Anterior cingulate cortex (tissue), 58 donors: ENCODE measurements around the gene ELMO1.
A peak's percentile ranks its signal among the peaks of the same experiment; 100 is the strongest.

Experiments used
- DNase-seq, 58 donors: peaks; one replicate each; lab custom pipeline; 2025; lab: John Stamatoyannopoulos, UW

The ELMO1 gene

DNA sequence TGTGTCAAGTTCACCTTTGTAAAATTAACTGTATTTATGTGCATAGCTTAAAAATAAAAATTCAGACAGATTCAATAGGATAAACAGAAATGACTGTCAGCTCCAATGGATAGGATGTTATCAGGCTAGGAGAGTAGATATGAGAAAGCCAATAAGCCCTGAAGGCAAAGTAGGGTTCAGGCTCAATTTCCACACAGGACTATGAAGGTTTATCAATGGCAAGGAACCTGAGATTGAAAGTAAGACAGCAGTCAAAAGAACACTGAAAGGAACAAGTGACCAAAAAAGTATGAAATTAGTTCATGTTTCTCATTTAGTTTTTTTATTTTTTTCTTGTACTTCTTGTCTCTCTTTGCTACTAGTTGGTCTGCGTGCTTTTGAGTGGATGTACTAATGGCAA is 121.4 kb downstream of the ELMO1 start:
- DNase-seq = no peak

DNA sequence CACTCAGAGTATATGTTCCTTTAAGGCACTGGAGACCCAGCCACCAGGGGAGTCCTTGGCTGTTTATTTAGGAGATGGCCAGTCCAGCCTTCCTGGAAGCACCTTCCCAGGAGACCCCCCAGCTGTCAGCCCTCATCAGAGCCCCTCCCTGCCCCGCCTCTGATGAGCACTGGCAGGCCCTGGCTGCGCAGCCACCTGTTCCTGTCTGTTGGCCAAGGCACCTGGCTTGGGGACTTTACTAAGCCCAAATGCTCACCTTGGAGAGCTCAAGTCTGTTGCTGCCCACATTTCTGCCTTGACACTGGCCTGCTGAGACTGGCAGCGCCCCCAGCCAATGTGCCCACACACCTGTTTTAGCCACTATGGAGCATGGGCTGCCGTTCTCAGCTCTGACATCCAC is 124.7 kb downstream of the ELMO1 start:
- no peak for DNase-seq

DNA sequence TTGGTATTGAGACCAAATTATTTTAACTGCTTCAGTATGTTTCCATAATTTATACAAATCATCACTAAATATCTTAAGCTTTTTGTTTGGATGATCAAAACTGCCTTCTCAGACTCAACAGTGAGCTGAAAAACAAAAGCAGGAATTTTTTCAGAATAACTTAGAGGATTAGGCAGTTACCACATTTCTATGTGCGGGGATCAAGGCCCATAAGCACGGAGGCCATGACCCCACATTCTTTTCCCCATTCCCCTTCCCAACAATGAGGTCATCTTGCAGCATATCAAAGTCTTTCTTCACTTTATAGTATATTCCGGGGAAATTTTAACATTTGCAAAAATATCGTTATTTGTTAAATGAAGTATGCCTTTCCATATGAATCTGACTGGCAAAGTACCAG is 125.8 kb downstream of the ELMO1 start:
- no peak for DNase-seq

DNA sequence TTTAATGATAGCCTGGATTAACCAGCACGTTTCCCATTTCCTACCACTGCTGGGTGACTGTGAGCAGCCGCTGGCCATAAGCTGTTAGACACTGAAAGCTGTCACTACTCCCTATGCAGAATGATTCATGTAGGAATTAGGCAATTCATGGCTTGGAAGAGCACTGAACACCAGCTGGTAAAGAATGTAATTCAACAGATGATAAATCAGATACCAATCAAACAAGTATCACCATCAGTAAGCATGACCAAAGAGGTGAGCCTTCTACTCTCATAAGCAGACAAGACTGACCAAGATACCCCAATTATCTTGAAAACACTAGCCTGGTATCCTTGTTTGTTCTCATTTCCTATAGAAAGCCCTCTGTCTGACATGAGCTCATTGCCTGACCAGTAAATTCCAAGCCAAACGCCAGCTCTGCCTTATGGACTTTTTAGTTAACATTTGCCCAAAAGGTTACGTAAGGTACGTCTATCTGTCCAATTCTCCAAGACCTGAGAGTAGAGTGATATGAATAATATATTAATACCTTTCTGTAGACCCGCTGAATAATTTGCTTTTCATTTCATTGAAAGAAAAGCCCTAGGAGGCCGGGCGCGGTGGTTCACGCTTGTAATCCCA is 127.7 kb downstream of the ELMO1 start:
- DNase-seq = no peak

DNA sequence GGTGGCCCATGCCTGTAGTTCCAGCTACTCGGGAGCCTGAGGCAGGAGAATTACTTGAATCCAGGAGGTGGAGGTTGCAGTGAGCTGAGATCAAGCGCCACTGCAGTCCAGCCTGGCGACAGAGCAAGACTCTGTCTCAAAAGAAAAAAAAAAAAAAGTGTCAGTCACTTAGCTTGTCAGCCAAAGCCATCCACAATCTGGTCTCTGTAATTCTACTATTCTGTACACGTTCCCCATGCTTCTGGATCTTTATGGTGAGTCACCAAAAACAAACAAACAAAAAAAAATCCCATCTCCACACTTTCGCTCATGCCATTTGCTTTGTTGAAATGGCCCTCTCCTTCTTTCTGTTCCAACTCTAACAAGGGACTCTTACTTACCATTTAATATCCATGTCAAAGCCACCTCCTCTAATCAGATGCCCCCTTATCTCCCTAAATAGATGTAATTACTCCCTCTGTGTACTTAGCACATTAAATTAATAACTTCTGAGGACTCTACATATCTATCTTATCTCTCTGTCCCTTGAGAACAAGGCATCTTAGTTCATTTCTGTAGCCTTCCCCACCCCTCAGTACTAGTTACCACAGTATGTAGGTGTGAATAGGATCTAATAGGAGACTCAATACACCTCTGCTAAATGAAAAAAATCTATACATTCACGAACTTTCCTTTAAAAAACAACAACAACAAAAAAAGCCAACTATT is 128.4 kb downstream of the ELMO1 start:
- DNase-seq = peak in 2 of 58 donors; percentile 17 to 28

DNA sequence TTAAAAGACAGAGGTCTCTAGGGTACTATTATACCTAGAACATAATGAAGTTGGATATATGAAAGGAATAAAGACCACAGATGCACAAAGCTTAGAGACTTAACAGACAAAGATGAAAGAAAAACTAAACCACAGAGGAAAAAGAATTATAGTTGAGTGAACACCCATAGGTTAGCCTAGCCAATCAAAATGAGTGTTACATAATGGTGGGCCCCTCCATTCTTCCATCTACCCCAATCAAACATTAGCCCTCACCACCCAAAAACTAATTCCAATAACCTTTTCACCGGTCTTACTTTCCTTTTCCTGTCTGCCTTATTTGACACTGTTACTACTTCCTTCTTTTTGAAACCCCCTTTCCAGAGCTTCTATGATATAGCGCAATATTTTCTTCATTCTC is 130.1 kb downstream of the ELMO1 start:
- DNase-seq = no peak

DNA sequence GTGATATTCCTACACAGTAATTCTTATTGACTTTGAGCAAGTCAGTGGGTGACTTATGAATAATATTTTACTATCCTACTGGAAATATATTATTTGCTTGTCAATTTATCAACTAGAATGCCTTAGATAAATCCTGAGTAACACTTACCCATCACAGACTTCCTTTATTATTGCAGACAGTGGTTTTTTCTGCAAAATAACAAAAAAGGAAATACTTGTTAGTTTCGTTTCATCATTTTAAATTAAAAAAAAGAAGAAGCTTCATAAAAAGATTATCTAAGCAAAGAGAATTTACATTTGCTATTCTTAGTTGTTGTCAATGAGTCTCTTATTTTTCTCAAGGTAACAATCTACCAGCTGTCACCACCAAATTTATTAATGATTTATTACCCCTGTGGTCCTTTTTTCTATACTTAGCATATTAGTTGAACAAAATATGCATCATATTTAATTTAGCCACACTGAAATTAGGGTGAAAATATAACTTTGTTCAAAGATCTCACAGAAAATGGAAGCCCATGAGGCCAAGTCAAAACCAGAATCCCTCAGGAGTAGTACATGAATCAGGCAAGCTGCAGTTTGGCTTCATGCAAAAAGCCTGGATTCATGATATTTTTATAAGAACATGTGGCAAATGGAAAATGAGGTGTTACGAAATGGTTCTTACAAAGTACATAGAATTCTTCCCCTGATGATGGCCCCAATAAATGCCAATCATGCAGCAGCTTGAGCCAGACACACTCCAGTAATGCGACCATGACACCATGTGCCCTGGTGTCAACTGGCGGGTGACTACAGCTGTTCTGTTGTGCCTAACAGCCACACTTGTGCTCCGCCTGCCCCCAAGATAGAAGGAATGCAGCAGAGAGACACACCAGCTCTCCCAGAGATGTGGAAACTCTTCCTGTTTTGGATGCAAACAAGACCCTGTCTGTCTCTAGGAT is 132.6 kb downstream of the ELMO1 start:
- DNase-seq = peak in 2 of 58 donors; percentile 11 to 13

DNA sequence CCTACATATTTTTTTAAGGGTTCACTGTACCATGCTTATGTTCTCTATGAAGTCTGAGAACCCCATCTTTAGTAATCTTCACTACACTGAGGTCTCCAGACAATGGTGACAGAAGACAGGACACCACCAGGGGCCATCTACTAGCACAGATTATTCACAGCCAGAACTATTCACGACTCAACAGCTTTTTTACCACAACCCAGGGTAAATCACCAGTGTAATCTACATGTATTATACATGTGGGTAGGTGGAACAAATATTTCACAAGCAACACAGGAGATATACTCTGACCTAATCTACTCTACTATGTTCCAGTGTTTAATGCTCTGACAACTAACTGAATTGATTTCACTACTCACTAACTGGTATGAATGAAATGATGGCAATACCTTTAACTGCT is 136.1 kb downstream of the ELMO1 start:
- DNase-seq = no peak

DNA sequence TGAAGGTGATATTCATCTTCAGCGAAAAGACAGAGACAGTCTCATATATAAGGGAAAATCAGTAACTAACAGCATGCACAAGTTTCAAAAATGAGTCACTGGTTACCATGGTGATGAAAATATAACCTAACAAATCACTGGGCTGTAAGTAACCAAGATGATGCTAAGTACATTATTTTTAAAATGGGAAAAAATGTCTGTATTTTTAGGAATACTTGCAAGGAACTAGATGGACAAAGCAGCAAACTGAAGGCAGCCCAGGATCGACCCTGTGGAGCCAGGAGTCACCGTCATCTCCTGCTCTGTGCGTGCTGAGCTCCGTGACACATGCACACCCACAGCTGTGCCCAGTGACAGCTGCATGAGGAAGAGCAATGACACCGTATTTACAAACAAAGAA is 137.3 kb downstream of the ELMO1 start:
- DNase-seq = peak in 14 of 58 donors; percentile 9 to 50 (median 34)

DNA sequence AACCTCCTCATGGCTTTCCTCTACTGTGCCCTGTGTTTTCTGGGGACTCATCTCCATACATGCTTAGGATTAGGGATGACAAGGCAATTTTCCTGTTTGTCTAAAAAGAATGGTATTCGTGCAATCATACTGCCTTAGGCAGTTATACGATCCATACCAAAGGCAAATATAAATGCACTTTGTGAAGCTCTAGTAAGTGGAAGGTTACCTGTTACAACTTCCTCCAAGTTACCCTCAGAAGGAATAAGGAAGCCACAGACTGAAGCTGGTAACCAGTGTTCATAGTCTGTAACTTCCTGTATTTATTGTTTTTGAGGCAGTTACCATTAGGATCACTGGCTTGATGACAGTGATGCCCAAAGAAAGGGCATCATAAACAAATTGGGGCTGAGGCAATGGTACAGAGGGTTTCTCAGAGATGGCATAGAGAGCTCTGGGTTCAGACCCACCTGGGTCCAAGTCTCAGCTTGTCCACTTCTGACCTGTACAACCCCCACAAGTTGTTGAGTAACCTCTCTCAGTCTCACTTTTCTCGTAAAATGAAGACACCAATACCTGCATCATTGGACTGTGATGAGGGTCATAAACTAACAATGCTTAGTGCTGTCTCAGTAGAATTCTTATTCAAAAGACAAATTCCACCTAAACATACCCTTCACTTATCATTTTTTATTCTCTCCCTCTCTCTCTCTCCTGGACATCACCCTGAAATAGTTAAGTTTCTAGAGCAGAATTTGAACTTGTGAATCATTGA is 138.2 kb downstream of the ELMO1 start:
- no peak for DNase-seq

DNA sequence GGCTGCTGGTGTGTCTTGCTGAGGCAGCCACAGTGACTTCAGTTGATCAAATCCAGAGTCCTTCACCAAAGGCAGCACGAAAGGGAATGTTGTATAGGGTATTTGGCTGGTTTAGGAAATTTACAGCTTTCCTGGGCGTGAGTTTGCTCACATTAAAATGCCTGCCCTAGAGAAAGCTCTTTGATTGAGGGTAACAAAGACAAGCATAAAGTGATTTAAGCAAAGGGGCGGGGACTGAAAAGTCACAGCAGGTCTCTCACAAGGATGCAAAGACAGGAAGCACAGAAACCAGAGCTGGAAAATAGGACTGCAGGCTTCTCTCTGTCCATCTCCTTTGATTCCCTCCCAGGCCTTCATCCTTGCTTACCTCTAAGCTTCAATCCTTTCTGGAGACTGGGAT is 139.2 kb downstream of the ELMO1 start:
- DNase-seq = no peak

DNA sequence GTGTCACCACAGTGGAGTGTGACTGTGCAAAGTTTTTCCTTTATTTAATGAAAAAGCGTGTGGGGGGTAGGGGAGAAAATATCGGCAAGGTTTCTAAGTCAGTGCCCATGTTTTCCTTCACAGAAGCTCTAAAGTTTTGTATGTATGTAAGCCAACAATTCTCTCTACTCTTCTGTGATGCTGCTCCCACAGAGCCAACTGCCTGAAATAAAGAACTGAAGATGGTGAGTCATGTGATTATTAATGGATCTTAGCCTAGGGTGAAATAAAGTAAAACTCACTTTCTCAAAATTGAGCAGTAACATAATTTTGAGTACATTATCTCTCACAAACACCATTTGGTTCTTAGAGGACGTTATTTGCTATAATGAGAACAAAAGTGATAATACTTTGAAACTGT is 143.7 kb downstream of the ELMO1 start:
- no peak for DNase-seq

DNA sequence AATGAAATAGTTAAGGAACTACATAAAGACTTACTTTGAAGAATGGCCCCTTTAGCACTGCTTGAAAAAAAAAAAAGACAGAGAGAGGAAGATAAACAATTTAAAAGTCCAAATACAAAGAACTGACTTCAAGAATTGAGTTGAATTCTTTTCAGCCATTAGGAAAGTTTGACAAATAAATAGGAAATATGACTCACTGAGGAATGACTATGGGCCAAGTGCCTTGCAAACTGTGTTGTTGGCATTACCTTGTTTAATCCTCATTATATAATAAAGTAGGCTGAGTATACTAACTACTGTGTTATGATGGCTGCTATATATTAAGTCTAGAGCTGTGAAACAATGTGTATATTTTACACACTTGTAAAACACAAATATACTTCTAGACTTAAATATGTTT is 151.1 kb downstream of the ELMO1 start:
- no peak for DNase-seq

DNA sequence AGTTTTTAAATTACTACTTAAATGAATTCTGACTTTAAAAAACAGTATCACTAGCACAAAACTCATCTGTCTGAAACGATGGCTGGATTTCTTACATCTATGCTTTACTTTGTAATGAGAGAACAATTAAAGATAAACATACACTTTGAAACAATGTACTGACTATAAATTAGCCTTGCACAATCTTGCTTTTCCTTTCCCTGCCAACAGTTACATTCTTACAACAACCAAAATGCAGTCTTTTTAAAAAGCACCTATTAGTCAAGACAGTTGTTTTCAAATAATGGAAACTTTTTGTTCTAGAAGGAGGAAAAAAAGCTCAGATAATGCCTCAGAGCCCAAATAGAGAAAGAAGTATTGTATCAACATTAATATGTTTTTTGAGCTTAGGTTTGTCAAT is 153.3 kb downstream of the ELMO1 start:
- DNase-seq = no peak

DNA sequence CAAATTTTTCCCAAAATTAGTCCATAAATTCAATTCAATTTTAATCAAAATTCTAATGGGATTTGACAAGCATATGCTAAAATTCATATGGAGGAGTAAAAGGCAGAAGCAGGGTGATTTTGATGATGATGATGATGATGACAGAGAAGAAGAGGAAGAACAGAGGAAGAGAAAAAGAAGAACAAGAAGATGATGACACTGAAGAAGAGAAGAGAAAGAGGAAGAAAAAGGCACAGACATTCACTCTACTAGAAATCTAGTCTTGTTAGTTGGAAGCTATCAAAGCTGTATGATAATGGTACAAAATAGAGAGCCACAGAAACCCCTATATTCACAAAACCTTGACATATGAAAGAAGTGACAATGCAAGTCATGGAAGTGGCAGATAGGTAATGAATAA is 157.9 kb downstream of the ELMO1 start:
- DNase-seq = no peak

DNA sequence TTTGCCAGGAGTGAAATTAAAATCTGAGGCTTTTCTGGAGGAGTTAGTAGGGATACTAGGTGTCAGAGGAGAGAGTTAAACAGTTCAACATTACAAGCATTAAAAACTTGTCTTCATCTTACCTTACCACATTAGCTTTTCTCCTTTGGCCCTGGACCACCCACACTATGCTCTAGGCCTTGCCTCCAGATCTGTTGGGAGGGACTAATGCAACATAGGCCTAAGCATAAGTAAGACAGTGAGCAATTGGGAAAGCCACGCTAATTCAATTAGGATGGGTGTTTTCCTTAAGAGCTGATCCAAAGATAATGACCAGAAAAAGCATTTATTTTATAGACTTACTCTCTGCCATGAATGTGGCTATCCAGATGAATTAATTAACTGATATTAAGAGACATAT is 158.9 kb downstream of the ELMO1 start:
- no peak for DNase-seq

DNA sequence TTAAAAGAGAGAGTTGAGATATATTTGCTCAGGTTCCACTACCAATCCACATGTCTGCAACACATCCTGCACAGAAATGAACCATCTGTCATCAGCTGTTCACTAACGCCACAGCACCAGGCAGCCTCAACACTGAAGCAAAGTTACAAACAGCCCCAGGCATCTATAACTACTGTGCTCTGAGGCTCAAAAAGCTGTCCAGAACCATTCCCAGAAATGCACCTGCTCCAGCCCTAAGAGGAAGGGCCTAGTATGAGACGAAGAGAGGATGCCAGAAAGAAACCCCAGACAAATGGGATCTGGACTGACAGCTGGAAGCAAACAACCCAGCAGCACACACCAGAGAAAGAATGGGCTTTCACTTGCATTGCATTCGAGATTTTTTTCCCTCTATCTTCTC is 159.3 kb downstream of the ELMO1 start:
- DNase-seq = no peak

DNA sequence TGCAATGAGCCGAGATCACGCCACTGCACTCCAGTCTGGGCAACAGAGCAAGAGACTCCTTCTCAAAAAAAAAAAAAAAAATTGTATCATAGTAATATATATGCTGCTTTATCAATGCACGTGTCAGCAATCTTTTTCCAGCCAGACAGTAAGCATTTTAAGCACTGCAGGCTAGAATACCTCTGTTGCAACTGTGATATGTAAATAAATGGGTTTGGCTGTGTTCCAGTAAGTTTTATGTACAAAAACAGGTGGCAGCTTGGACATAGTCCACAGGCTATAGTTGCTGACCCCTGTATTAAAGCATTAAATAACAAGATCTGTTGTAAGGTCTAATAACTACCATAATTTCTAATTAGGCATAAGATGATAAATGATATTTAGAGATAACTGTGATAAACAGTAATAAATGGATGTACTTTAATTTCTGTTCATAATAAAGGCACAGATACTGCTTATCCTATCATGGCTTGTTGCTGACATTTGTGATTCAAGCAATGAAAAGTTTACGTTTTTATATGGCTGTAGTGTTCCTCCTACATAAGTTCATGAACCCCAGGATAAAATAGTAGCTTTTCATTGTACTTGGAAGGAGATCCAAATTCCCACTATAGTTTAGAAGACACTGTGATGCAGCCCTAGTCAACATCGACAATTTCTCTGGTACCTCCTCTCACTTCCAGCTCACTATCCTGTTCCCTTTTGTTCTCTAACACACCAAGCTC is 161.4 kb downstream of the ELMO1 start:
- no peak for DNase-seq

DNA sequence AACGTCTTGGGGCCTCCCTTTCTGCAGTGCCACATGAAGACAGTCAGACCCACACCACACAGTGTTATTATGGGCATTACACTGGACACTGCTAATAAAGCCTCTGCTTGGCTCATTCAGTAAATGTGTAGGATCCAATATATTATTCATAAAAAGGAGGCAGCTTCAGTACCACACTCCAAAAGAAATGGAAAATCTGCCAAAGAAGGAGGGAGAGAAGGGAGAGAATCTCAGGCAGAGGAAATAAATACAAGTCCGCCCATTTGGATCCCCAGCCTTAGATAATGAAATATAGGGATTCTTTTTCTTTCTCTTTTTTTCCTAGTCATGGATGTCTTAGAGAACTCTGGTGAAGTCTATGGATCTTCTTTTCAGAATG is 162.2 kb downstream of the ELMO1 start:
- no peak for DNase-seq
